NCI-H1694 (cell line): Measurements from ENCODE around the gene PLA2G4E.

Experiments
- DNase-seq: peaks from one replicate; lab custom pipeline; 2025; lab: John Stamatoyannopoulos, UW

PLA2G4E gene

GRCh38 chr15:42053914-42054313, 33.1 kb upstream of the PLA2G4E start:
- DNase-seq: no peak

- DNase-seq: no peak
These were observed 32.2 kb upstream of the PLA2G4E start for GRCh38 chr15:42053010-42053409.

- no peak for DNase-seq
These were observed 29.8 kb upstream of the PLA2G4E start for GRCh38 chr15:42050484-42051255.

- no peak for DNase-seq
These were observed 28.0 kb upstream of the PLA2G4E start for GRCh38 chr15:42048821-42049200.

GRCh38 chr15:42048080-42048820, 27.4 kb upstream of the PLA2G4E start:
- no peak for DNase-seq

- DNase-seq: no peak
These were observed 25.8 kb upstream of the PLA2G4E start for GRCh38 chr15:42046597-42046996.

- no peak for DNase-seq
These were observed 24.4 kb upstream of the PLA2G4E start for GRCh38 chr15:42045211-42045615.

- no peak for DNase-seq
These were observed 22.0 kb upstream of the PLA2G4E start for GRCh38 chr15:42042602-42043400.

GRCh38 chr15:42038401-42038800, 17.6 kb upstream of the PLA2G4E start:
- no peak for DNase-seq

GRCh38 chr15:42037656-42038055, 16.8 kb upstream of the PLA2G4E start:
- no peak for DNase-seq

GRCh38 chr15:42036966-42037365, 16.1 kb upstream of the PLA2G4E start:
- DNase-seq: no peak

GRCh38 chr15:42036112-42036905, 15.5 kb upstream of the PLA2G4E start:
- no peak for DNase-seq

- DNase-seq: no peak
These were observed 14.6 kb upstream of the PLA2G4E start for GRCh38 chr15:42035435-42035761.

GRCh38 chr15:42034628-42035434, 14.0 kb upstream of the PLA2G4E start:
- no peak for DNase-seq

GRCh38 chr15:42033214-42033873, 12.5 kb upstream of the PLA2G4E start:
- DNase-seq: no peak

- DNase-seq: no peak
These were observed 11.8 kb upstream of the PLA2G4E start for GRCh38 chr15:42032376-42033213.

GRCh38 chr15:42031198-42031915, 10.5 kb upstream of the PLA2G4E start:
- no peak for DNase-seq

GRCh38 chr15:42027521-42027920, 6.7 kb upstream of the PLA2G4E start:
- DNase-seq: no peak

- DNase-seq: no peak
These were observed 3.5 kb upstream of the PLA2G4E start for GRCh38 chr15:42024303-42024702.
